ENCODE results near the gene SRXN1.

The SRXN1 gene

DNA sequence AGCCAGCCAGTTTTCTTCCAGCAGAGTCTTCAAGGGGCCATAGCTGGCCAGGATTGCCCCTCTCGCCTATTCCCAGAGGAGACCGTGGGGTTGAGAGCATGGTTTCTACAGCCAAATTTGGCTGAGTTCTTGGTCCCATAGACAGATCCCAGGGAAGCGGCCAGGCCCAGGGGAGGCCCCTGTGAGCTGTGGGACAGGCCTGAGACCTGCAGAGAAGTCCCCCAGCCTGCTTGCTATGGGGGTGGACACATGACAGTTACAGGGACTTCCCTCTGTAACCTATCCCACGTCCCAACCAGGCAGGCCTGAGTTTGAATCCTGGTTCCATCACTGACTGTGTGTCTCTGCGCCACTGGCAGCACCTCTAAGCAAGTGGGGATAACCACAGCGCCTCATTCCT, 45.5 kb downstream of the SRXN1 start:
- DNase-seq (ENCODE audit: low read depth) = no peak

GRCh38 chr20:605237-605636, 47.8 kb downstream of the SRXN1 start:
- DNase-seq (ENCODE audit: low read depth) = peak; percentile 10

DNA sequence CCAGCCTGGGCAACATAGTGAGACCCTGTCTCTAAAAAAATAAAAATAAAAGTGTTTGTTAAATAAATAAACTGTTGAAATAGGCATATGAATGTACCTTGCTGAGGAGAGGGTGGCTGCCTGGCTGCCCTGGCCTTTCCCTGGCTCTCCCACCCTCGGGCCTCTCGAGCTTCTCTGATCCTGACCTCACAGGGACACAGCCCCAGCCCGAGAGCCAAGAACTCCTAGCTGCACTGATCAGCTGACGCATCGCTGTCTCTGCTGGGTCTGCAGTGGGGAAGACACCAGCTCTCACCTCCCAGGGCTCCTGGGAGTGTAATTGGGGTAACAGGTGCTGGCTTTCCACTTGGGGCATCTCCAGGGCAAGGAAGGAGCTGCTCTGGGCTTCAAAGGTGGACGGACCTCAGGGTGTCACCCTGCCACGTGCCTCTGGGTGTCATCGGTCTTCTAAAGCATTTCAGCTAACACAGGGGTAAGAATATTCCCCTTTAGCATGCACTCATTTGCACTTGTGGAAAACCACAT, 49.8 kb downstream of the SRXN1 start:
- no peak for DNase-seq (ENCODE audit: low read depth)

DNA sequence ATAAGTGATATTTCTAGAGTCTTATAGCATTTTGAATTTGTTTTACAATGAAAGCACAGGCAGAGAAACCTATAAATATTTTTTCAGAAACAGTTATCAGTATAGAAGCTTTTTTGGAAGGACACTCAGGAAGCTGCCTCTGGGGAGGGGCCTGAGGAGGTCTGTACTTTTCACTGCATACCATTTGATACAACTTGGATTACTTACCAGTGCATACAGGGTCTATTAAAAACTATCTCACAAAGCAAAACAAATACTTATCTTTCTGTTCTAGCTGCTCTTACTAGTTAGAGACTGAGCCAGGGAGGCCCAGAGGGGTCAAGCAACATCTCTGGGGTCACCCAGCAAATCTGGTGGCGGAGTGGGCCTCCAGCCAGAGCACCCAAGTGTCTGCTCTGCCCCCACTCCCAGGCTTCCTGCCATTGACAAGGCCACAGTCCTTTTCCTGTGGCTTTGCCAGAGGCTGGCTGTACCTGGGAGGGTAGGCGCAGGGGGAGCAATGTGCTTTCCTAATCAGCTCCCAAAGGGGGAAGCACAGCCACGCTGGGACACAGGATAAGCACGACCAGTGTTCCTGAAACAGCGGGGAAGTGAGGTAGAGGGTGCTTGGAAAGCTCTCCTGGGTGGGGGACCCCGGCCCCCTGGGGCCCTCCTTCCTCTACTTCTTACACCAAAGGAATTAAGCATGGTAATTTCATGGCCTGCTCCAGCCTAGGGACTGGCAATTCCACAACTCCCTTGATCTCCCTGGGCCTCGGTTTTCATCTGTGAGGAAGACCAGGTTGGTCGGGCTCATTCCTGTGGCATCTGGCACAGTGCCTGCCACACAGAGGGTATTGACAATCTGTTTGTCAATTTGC, 50.7 kb downstream of the SRXN1 start:
- no peak for DNase-seq (ENCODE audit: low read depth)

DNA sequence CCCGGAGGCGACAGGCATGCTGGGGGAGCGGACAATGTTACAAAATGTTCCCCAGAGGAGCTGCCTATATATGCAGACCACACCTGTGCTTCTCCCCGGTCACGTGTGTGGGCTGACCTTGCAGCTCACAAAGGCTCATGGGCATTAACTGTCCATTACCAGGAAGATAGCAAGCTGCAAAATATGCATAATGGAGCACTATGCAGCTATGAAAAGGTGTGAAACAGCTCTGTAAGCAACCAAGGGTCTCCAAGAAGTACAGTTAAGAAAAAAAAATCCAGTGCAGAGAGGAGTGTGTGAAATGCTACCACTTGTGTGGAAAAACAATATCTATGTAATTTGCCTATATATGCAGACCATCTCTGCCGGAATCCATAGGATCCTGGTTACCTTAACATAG, 52.3 kb downstream of the SRXN1 start:
- DNase-seq (ENCODE audit: low read depth) = no peak

- DNase-seq (ENCODE audit: low read depth) = no peak
Observed at GRCh38 chr20:600141-600540, 52.9 kb downstream of the SRXN1 start.

- DNase-seq (ENCODE audit: low read depth) = no peak
Observed at GRCh38 chr20:598133-598850, 54.7 kb downstream of the SRXN1 start.

GRCh38 chr20:597560-597959, 55.4 kb downstream of the SRXN1 start:
- DNase-seq (ENCODE audit: low read depth) = no peak

Measured in EH (cell line).